Measurements from ENCODE around the gene DEFB123. TPM values are rescaled to one million over a fixed set of nuclear protein-coding genes. Genes with fewer than 3 reads are reported as not detected.
"Not testable (repeated sequence)": the region's sequence is repeated elsewhere in the genome, so short reads cannot be mapped to it uniquely, and the experiment has no call there.

DEFB123 gene
- total RNA-seq, 4 donors from 2014 or later, result not detected

DNA sequence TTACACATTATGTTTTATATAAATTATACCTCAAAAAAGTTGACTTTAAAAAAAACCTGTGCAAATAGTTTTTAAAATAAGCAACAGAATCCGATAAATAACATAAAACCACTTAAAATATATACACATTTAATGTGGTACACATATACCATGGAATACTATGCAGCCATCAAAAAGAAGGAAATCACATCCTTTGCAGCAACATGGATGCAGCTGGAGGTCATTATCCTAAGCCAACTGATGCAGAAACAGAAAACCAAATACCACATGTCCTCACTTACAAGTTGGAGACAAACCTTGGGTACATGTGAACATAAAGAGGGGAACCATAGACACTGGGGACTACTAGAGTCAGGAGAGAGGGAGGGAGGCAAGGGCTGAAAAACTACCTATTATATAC is 30.4 kb upstream of the DEFB123 start:
- no peaks in the 10 kb centered on the region for H3K36me3 ChIP-seq
- H3K27me3 ChIP-seq, result no peaks in the 10 kb centered on the region
- no peak overlapping the region for H3K4me3 ChIP-seq
- intact Hi-C loops (cut with DNase I; ENCODE audit: low total_unique reads), result no loop called here
- no peak for TF ChIP-seq POLR2A (IDR thresholded peaks at IDR 0.05)
- TF ChIP-seq, protein P1, sequence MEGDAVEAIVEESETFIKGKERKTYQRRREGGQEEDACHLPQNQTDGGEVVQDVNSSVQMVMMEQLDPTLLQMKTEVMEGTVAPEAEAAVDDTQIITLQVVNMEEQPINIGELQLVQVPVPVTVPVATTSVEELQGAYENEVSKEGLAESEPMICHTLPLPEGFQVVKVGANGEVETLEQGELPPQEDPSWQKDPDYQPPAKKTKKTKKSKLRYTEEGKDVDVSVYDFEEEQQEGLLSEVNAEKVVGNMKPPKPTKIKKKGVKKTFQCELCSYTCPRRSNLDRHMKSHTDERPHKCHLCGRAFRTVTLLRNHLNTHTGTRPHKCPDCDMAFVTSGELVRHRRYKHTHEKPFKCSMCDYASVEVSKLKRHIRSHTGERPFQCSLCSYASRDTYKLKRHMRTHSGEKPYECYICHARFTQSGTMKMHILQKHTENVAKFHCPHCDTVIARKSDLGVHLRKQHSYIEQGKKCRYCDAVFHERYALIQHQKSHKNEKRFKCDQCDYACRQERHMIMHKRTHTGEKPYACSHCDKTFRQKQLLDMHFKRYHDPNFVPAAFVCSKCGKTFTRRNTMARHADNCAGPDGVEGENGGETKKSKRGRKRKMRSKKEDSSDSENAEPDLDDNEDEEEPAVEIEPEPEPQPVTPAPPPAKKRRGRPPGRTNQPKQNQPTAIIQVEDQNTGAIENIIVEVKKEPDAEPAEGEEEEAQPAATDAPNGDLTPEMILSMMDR (IDR thresholded peaks at IDR 0.05), result no peak
- no peaks in the 10 kb centered on the region for H3K9me3 ChIP-seq
- no peaks in the 10 kb centered on the region for H3K4me1 ChIP-seq
- no peak overlapping the region for H3K27ac ChIP-seq
- no peak for DNase-seq

DNA sequence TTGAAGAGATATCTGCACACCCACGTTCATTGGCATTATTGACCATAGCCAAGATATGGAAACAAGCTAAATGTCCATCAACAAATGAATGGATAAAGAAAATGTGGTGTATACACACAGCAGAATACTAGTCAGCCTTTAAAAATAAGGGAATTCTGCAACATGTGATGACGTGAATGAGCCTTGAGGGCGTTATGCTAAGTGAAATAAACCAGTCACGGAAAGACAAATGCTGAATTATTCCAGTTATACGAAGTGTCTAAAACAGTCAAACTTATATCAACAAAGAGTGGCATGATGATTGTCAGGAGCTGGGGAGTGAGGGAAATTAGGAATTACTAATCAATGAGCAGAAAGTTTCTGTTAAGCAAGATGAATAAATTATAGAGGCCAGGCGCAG is 26.1 kb upstream of the DEFB123 start:
- Histone ChIP-seq H3K27me3 (no peaks in the 10 kb centered on the region), H3K9me3 (no peaks in the 10 kb centered on the region), H3K4me3 (no peak overlapping the region), H3K4me1 (no peaks in the 10 kb centered on the region), H3K36me3 (no peaks in the 10 kb centered on the region), H3K27ac (no peak overlapping the region)
- no peak for DNase-seq
- TF ChIP-seq, protein P1 (IDR thresholded peaks at IDR 0.05), result no peak
- no peak for TF ChIP-seq POLR2A (IDR thresholded peaks at IDR 0.05)
- intact Hi-C loops (cut with DNase I; ENCODE audit: low total_unique reads), result no loop called here

DNA sequence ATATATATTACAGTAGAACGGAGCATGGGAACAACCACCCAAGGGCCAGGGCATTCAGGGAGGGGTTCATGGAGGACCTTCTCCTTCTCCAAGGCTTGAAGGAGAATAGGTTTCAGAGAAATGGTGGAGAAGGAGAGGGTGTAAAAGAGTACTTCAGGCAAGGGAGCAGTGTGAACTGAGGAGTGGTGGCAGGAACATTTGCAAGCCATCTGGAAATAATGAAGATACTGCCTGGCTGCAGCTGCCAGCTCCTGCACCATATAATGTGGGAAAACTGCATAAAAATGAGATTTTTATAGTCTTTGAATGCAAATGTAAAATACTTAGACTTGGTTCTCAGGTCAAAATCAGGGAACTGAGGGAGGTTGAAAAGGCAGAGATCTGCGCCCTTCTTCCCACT is 24.8 kb upstream of the DEFB123 start:
- intact Hi-C loops (cut with DNase I; ENCODE audit: low total_unique reads), result no loop called here
- DNase-seq, result no peak
- no peaks in the 10 kb centered on the region for H3K36me3 ChIP-seq
- H3K4me1 ChIP-seq, result no peaks in the 10 kb centered on the region
- H3K27ac ChIP-seq, result no peak overlapping the region
- no peaks in the 10 kb centered on the region for H3K27me3 ChIP-seq
- no peak for TF ChIP-seq POLR2A (IDR thresholded peaks at IDR 0.05)
- TF ChIP-seq, protein P1 (IDR thresholded peaks at IDR 0.05), result no peak
- no peaks in the 10 kb centered on the region for H3K9me3 ChIP-seq
- no peak overlapping the region for H3K4me3 ChIP-seq

DNA sequence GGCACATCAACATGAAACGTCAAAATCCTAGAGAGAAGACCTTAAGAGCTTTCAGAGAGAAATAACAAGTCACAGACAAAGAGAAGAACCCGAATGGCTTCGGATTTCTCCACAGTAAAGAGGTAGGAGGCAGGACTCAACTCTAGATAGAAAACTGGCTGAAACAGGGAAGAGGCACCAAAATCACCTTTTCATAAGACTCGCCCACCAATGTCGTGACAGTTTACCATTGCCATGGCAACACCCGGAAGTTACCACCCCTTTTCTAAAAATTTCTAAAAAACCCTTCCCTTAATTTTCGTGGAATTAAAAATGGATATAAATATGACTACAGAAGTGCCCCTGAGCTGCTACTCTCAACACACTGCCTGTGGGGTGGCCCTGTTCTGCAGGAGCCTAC is 22.1 kb upstream of the DEFB123 start:
- Histone ChIP-seq H3K27me3 (no peaks in the 10 kb centered on the region), H3K4me3 (no peak overlapping the region), H3K36me3 (no peaks in the 10 kb centered on the region), H3K27ac (no peak overlapping the region), H3K9me3 (no peaks in the 10 kb centered on the region), H3K4me1 (no peaks in the 10 kb centered on the region)
- no peak for DNase-seq
- intact Hi-C loops (cut with DNase I; ENCODE audit: low total_unique reads), result no loop called here
- TF ChIP-seq POLR2A (IDR thresholded peaks at IDR 0.05), result no peak
- TF ChIP-seq, protein P1 (IDR thresholded peaks at IDR 0.05), result no peak

DNA sequence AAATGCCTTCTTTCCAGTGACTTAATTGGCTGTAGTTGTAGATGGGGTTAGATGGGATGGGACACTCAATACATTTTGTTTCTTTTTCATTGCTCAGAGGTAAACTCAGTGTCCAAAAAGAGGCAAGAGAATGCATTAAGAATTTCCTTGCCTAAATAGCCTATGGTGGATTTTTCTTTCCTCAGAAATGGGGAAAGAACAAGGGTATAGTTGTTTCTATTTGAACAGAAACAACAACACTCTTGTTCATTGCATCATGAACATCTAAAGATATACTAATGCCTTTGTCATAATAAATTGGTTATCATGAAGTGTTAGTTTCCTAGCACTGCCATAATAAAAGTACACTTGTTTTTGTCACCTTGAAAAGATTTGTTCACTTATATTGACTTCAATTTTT is 14.6 kb upstream of the DEFB123 start:
- no peaks in the 10 kb centered on the region for H3K27me3 ChIP-seq
- H3K9me3 ChIP-seq, result no peaks in the 10 kb centered on the region
- no peaks in the 10 kb centered on the region for H3K4me1 ChIP-seq
- H3K27ac ChIP-seq, result no peak overlapping the region
- intact Hi-C loops (cut with DNase I; ENCODE audit: low total_unique reads), result no loop called here
- no peak overlapping the region for H3K4me3 ChIP-seq
- DNase-seq, result no peak
- no peak for TF ChIP-seq POLR2A (IDR thresholded peaks at IDR 0.05)
- TF ChIP-seq, protein P1 (IDR thresholded peaks at IDR 0.05), result no peak
- H3K36me3 ChIP-seq, result no peaks in the 10 kb centered on the region

DNA sequence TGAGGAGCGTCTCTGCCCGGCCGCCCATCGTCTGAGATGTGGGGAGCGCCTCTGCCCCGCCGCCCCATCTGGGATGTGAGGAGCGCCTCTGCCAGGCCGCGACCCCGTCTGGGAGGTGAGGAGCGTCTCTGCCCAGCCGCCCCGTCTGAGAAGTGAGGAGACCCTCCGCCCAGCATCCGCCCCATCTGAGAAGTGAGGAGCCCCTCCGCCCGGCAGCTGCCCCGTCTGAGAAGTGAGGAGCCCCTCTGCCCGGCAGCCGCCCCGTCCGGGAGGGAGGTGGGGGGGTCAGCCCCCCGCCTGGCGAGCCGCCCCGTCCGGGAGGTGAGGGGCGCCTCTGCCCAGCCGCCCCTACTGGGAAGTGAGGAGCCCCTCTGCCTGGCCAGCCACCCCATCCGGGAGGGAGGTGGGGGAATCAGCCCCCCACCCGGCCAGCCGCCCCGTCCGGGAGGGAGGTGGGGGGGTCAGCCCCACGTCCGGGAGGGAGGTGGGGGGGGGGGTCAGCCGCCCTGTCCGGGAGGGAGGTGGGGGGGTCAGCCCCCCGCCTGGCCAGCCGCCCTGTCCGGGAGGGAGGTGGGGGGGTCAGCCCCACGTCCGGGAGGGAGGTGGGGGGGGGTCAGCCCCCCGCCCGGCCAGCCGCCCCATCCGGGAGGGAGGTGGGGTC is 13.4 kb upstream of the DEFB123 start:
- intact Hi-C loops (cut with DNase I; ENCODE audit: low total_unique reads); H3K27ac ChIP-seq; H3K4me3 ChIP-seq; H3K4me1 ChIP-seq; H3K27me3 ChIP-seq; DNase-seq; H3K36me3 ChIP-seq; H3K9me3 ChIP-seq: not testable (repeated sequence)

DNA sequence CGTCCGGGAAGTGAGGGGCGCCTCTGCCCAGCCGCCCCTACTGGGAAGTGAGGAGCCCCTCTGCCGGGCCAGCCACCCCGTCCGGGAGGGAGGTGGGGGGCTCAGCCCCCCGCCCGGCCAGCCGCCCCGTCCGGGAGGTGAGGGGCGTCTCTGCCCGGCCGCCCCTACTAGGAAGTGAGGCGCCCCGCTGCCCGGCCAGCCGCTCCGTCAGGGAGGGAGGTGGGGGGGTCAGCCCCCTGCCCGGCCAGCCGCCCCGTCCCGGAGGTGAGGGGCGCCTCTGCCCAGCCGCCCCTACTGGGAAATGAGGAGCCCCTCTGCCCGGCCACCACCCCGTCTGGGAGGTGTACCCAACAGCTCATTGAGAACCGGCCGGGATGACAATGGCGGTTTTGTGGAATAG is 12.9 kb upstream of the DEFB123 start:
- H3K9me3 ChIP-seq; H3K4me3 ChIP-seq; H3K36me3 ChIP-seq; H3K4me1 ChIP-seq; H3K27ac ChIP-seq; DNase-seq; intact Hi-C loops (cut with DNase I; ENCODE audit: low total_unique reads); H3K27me3 ChIP-seq: not testable (repeated sequence)

Measured in uterus (tissue), 4 donors.